MM.1S (cell line): Measurements from ENCODE around the gene BAG2.

Experiments used
- EZH2 ChIP-seq: fragments of 300-600 bp; sonication (generic); optimal IDR thresholded peaks from 2 replicates; pipeline ENCODE3; 2017; ENCODE audit warnings: low read depth, mild to moderate bottlenecking, antibody characterized with exemption, low read length, mixed read lengths
- EZH2phosphoT487 ChIP-seq: fragments of 300-600 bp; sonication (generic); IDR thresholded peaks from 2 replicates; pipeline ENCODE4 v1.6.1; 2018; ENCODE audit warnings: antibody characterized with exemption, low read length
- TF ChIP-seq, protein P1 (sequence below): fragments of 300-600 bp; sonication (generic); IDR thresholded peaks from 2 replicates; pipeline ENCODE4 v1.5.1; 2016; ENCODE audit warnings: antibody characterized with exemption, low read length, mixed read lengths

- TF ChIP-seq, protein P1, sequence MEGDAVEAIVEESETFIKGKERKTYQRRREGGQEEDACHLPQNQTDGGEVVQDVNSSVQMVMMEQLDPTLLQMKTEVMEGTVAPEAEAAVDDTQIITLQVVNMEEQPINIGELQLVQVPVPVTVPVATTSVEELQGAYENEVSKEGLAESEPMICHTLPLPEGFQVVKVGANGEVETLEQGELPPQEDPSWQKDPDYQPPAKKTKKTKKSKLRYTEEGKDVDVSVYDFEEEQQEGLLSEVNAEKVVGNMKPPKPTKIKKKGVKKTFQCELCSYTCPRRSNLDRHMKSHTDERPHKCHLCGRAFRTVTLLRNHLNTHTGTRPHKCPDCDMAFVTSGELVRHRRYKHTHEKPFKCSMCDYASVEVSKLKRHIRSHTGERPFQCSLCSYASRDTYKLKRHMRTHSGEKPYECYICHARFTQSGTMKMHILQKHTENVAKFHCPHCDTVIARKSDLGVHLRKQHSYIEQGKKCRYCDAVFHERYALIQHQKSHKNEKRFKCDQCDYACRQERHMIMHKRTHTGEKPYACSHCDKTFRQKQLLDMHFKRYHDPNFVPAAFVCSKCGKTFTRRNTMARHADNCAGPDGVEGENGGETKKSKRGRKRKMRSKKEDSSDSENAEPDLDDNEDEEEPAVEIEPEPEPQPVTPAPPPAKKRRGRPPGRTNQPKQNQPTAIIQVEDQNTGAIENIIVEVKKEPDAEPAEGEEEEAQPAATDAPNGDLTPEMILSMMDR, result no peak
- TF ChIP-seq EZH2 (no peak), EZH2phosphoT487 (no peak)
Measured at GRCh38 chr6:57207141-57207540, 35.0 kb downstream of the BAG2 start.
